Measurements from ENCODE around the gene WIPF1. TPM values are rescaled to one million over a fixed set of nuclear protein-coding genes. Genes with fewer than 3 reads are reported as not detected.

WIPF1 gene
- total RNA-seq, 3 donors from 2014 or later (not counting 1 experiment from before 2014, with no cell fraction given) = 508 to 640 (median 555) TPM

- intact Hi-C loops (cut with micrococcal nuclease) = no loop called here
- H3K9me3 Mint-ChIP-seq = no peaks in the 10 kb centered on the region
- peaks cover 2% of the 10 kb centered on the region for H3K36me3 ChIP-seq (ENCODE audit: control insufficient read depth, insufficient read depth, low read length)
- H3K4me1 ChIP-seq (ENCODE audit: control insufficient read depth, insufficient read depth, low read length) = no peaks in the 10 kb centered on the region
- no peak overlapping the region for H3K4me3 ChIP-seq (ENCODE audit: low read length)
- DNase-seq = peak in 1 of 2 donors; percentile 63
- no peaks in the 10 kb centered on the region for H3K36me3 Mint-ChIP-seq
- TF ChIP-seq, protein P1, sequence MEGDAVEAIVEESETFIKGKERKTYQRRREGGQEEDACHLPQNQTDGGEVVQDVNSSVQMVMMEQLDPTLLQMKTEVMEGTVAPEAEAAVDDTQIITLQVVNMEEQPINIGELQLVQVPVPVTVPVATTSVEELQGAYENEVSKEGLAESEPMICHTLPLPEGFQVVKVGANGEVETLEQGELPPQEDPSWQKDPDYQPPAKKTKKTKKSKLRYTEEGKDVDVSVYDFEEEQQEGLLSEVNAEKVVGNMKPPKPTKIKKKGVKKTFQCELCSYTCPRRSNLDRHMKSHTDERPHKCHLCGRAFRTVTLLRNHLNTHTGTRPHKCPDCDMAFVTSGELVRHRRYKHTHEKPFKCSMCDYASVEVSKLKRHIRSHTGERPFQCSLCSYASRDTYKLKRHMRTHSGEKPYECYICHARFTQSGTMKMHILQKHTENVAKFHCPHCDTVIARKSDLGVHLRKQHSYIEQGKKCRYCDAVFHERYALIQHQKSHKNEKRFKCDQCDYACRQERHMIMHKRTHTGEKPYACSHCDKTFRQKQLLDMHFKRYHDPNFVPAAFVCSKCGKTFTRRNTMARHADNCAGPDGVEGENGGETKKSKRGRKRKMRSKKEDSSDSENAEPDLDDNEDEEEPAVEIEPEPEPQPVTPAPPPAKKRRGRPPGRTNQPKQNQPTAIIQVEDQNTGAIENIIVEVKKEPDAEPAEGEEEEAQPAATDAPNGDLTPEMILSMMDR (IDR thresholded peaks at IDR 0.05) = no peak
- WGBS (ENCODE audit: insufficient coverage) = 89% methylated on average over 20 of the region's 21 CpGs
- no peaks in the 10 kb centered on the region for H3K27me3 ChIP-seq (ENCODE audit: control insufficient read depth, insufficient read depth, low read length)
- no peaks in the 10 kb centered on the region for H3K9me3 ChIP-seq (ENCODE audit: control insufficient read depth, insufficient read depth, low read length)
- H3K4me1 Mint-ChIP-seq = peaks cover 11 to 15% of the 10 kb centered on the region in 2 donors
- peak overlapping the region; percentile 54 to 74 for H3K27ac Mint-ChIP-seq
- H3K27ac ChIP-seq (ENCODE audit: low read length) = no peak overlapping the region
- peak overlapping the region; percentile 17 for H3K4me3 Mint-ChIP-seq
- no peaks in the 10 kb centered on the region for H3K27me3 Mint-ChIP-seq (ENCODE audit: low read depth in 2 of 2)
- ATAC-seq = peak; percentile 26 to 55 (median 52)
These were observed 50.8 kb downstream of the WIPF1 start for GRCh38 chr2:174546519-174547506.

DNA sequence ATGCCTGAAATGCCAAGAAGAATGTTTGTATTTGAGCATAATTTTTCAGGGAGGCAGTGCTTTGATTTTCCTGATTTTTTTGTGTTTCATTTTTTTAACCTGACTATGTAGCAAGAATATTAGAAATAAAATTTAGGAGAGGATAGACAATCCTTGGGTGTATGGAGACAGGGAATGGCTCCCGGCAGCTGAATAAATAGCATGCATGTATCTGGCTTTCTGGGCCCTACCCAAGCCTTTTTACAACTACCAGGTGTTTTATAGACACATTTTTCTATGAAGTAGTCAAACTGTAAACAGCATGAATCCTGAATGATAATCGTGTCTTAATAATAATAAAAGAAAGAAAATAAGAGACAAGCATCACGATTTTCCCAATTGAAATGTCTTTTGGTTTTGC lies 52.4 kb downstream of the WIPF1 start:
- intact Hi-C loops (cut with micrococcal nuclease) = no loop called here
- Histone ChIP-seq H3K36me3 (ENCODE audit: control insufficient read depth, insufficient read depth, low read length) (no peaks in the 10 kb centered on the region), H3K9me3 (ENCODE audit: control insufficient read depth, insufficient read depth, low read length) (no peaks in the 10 kb centered on the region), H3K4me1 (ENCODE audit: control insufficient read depth, insufficient read depth, low read length) (no peaks in the 10 kb centered on the region), H3K27ac (ENCODE audit: low read length) (no peak overlapping the region), H3K27me3 (ENCODE audit: control insufficient read depth, insufficient read depth, low read length) (no peaks in the 10 kb centered on the region), H3K4me3 (ENCODE audit: low read length) (no peak overlapping the region)
- no peak for ATAC-seq
- TF ChIP-seq, protein P1 (IDR thresholded peaks at IDR 0.05) = no peak
- H3K9me3 Mint-ChIP-seq = no peaks in the 10 kb centered on the region
- no peak overlapping the region for H3K27ac Mint-ChIP-seq
- 92% methylated on average over 2 of the region's 3 CpGs for WGBS (ENCODE audit: insufficient coverage)
- no peaks in the 10 kb centered on the region for H3K36me3 Mint-ChIP-seq
- no peak for DNase-seq
- H3K4me1 Mint-ChIP-seq = peaks cover 6 to 11% of the 10 kb centered on the region in 2 donors
- no peaks in the 10 kb centered on the region for H3K27me3 Mint-ChIP-seq (ENCODE audit: low read depth in 2 of 2)
- no peak overlapping the region for H3K4me3 Mint-ChIP-seq

DNA sequence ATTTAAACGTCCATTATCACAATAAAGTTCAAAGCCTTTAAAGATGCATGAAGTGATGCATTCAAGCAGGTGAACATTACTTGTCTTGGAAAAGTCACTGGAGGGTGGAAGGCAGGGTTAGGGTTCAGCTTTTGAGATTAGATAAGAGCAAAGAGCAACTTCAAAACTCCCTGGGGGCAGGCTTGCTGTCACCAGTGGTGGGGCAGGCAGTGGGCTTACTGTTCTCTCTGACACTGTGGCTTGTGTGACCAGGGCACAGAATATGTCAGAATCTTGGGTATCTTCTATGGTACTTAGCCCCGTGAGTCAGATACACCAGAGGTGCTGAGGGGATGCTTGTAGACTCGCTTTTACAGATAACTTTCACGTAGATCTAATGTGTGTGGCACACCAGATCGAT lies 52.8 kb downstream of the WIPF1 start:
- H3K4me3 ChIP-seq (ENCODE audit: low read length) = no peak overlapping the region
- H3K27ac ChIP-seq (ENCODE audit: low read length) = no peak overlapping the region
- 92% methylated on average over 5 of the region's 5 CpGs for WGBS (ENCODE audit: insufficient coverage)
- Mint-ChIP-seq H3K36me3 (no peaks in the 10 kb centered on the region), H3K4me1 (peaks cover 6 to 11% of the 10 kb centered on the region in 2 donors), H3K4me3 (no peak overlapping the region), H3K27ac (no peak overlapping the region), H3K9me3 (no peaks in the 10 kb centered on the region), H3K27me3 (ENCODE audit: low read depth in 2 of 2) (no peaks in the 10 kb centered on the region)
- TF ChIP-seq, protein P1 (IDR thresholded peaks at IDR 0.05) = no peak
- no peaks in the 10 kb centered on the region for H3K9me3 ChIP-seq (ENCODE audit: control insufficient read depth, insufficient read depth, low read length)
- no peaks in the 10 kb centered on the region for H3K27me3 ChIP-seq (ENCODE audit: control insufficient read depth, insufficient read depth, low read length)
- no peaks in the 10 kb centered on the region for H3K4me1 ChIP-seq (ENCODE audit: control insufficient read depth, insufficient read depth, low read length)
- ATAC-seq (no peak), DNase-seq (no peak)
- H3K36me3 ChIP-seq (ENCODE audit: control insufficient read depth, insufficient read depth, low read length) = no peaks in the 10 kb centered on the region
- intact Hi-C loops (cut with micrococcal nuclease) = no loop called here
